Measurements from ENCODE around the gene RINT1.

GRCh38 chr7:105519353-105519752 is 12.6 kb upstream of the RINT1 start:
- TF ChIP-seq CTCF (IDR thresholded peaks at IDR 0.05) (no peak), REST (IDR thresholded peaks at IDR 0.05; ENCODE audit: insufficient read depth in 1 of 2, low read depth in 2 of 2, low read length in 1 of 2) (no peak)
